ENCODE results near the gene ANKRD26. TPM values are rescaled to one million over a fixed set of nuclear protein-coding genes. Genes with fewer than 3 reads are reported as not detected.
"Not testable (repeated sequence)": the region's sequence is repeated elsewhere in the genome, so short reads cannot be mapped to it uniquely, and the experiment has no call there.

The ANKRD26 gene
- total and polyA plus RNA-seq, 4 donors = 2.6 to 15.8 (median 4.2) TPM

DNA sequence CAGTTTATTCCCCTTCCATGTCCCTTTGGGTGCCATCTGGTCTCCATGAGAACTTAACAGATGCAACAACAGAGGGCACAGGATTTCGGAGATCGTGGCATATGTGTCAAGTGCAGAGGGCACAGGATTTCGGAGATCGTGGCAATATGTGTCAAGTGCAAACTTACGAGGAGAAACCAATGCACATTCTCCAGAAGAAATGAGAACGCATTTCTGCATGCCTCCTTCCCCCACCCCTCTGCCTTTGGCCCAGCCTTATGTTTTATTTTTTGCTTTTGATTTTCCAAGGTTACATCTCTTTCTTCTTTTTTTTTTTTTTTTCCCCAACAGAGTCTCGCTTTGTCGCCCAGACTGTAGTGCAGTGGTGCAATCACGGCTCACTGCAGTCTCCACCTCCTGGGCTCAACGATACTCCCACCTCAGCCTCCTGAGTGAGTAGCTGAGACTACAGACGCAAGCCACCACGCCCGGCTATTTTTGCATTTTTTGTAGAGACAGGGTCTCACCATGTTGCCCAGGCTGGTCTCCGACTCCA lies 586 bp upstream of the ANKRD26 start:
- Histone ChIP-seq H3K4me3 (ENCODE audit: low read length in 2 of 2) (peak overlapping the region; percentile 44 to 66), H3K36me3 (ENCODE audit: control insufficient read depth in 1 of 2, insufficient read depth in 2 of 2, low read length in 1 of 2) (no peaks in the 10 kb centered on the region), H3K9me3 (ENCODE audit: control insufficient read depth, low read length) (no peaks in the 10 kb centered on the region), H3K4me1 (ENCODE audit: control insufficient read depth in 1 of 2, insufficient read depth in 2 of 2, low read length in 2 of 2) (no peaks in the 10 kb centered on the region), H3K27ac (ENCODE audit: low read depth in 1 of 2, low read length in 2 of 2) (peak overlapping the region in 1 of 2 donors; percentile 58), H3K27me3 (ENCODE audit: control insufficient read depth in 1 of 2, insufficient read depth in 2 of 2, low read length in 1 of 2) (no peaks in the 10 kb centered on the region)
- 38 to 39% methylated on average over 14 of the region's 14 CpGs for WGBS, 2 donors
- DNase-seq = no peak
- intact Hi-C loops (cut with DNase I) = no loop called here
- ATAC-seq (ENCODE audit: low FRiP score) = no peak

DNA sequence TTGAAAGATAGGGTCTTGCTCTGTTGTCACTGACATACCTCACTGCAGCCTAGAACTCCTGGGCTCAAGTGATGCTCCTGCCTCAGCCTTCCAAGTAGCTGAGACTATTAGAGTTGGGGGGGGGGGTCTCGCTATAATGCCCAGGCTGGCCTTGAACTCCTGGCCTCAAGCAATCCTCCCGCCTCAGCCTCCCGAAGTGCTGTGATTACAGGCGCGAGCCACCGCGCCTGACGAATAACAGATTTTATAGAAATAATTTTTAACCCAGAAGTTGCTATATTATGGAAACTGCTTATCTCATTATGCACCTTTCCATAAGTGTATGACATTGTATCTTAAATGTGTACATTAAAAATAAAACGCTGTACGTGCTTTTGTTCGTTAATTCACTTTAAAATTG lies 846 bp downstream of the ANKRD26 start:
- no peak for DNase-seq
- 48 to 52% methylated on average over 11 of the region's 11 CpGs for WGBS, 2 donors
- Histone ChIP-seq H3K27me3 (ENCODE audit: control insufficient read depth in 1 of 2, insufficient read depth in 2 of 2, low read length in 1 of 2) (no peaks in the 10 kb centered on the region), H3K27ac (ENCODE audit: low read depth in 1 of 2, low read length in 2 of 2) (no peak overlapping the region), H3K36me3 (ENCODE audit: control insufficient read depth in 1 of 2, insufficient read depth in 2 of 2, low read length in 1 of 2) (no peaks in the 10 kb centered on the region), H3K9me3 (ENCODE audit: control insufficient read depth, low read length) (no peaks in the 10 kb centered on the region), H3K4me3 (ENCODE audit: low read length in 2 of 2) (peak overlapping the region; percentile 73 to 78), H3K4me1 (ENCODE audit: control insufficient read depth in 1 of 2, insufficient read depth in 2 of 2, low read length in 2 of 2) (no peaks in the 10 kb centered on the region)
- intact Hi-C loops (cut with DNase I) = no loop called here
- no peak for ATAC-seq (ENCODE audit: low FRiP score)

DNA sequence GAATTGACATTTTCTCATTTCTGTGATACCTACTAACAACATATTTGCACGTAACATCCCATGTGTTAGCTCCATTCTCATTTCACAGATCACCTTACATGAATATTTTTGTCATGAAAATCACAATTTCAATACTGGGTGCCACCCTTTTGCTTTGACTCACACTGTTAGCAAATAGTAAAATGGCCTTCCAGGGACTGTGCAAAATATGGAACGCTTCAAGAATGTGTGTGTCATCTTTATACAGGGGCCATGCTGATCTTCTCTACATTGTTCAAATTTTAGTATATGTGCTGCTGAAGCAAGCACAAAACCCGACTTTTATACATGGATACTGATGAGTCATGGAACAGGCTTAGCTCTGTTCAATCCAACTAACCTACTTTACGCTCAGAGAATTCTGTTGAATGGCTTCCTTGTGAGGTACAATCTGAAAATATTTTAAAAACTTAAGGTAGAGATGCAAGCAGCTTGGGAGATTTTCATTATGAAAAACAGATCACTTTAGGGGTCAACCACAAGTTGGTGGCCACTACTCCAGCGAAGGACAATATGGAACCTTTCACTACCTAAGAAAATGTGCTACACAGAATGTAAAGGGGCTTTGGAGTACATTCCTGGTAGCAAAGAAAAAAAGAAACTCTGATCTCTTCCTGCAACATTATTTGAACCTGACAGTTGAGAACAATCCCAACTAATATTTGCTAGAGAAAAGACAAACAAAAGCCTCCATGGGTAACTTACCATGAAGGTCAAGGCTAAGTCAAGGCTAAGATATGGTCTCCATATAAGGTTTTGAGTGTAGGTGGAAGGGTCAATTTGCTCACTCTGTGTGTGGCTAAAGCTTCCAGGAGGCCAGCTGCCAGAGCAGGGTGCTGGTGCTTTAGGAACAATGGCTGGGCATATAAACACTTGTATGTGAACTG lies 11.9 kb downstream of the ANKRD26 start:
- H3K4me1 ChIP-seq (ENCODE audit: control insufficient read depth in 1 of 2, insufficient read depth in 2 of 2, low read length in 2 of 2) = no peaks in the 10 kb centered on the region
- WGBS, 2 donors = 87 to 94% methylated on average over 5 of the region's 5 CpGs
- peaks cover 0 to 1% of the 10 kb centered on the region in 2 donors for H3K36me3 ChIP-seq (ENCODE audit: control insufficient read depth in 1 of 2, insufficient read depth in 2 of 2, low read length in 1 of 2)
- DNase-seq = no peak
- H3K27me3 ChIP-seq (ENCODE audit: control insufficient read depth in 1 of 2, insufficient read depth in 2 of 2, low read length in 1 of 2) = no peaks in the 10 kb centered on the region
- H3K4me3 ChIP-seq (ENCODE audit: low read length in 2 of 2) = no peak overlapping the region
- intact Hi-C loops (cut with DNase I) = no loop called here
- ATAC-seq (ENCODE audit: low FRiP score) = no peak
- H3K9me3 ChIP-seq (ENCODE audit: control insufficient read depth, low read length) = no peaks in the 10 kb centered on the region
- H3K27ac ChIP-seq (ENCODE audit: low read depth in 1 of 2, low read length in 2 of 2) = no peak overlapping the region

DNA sequence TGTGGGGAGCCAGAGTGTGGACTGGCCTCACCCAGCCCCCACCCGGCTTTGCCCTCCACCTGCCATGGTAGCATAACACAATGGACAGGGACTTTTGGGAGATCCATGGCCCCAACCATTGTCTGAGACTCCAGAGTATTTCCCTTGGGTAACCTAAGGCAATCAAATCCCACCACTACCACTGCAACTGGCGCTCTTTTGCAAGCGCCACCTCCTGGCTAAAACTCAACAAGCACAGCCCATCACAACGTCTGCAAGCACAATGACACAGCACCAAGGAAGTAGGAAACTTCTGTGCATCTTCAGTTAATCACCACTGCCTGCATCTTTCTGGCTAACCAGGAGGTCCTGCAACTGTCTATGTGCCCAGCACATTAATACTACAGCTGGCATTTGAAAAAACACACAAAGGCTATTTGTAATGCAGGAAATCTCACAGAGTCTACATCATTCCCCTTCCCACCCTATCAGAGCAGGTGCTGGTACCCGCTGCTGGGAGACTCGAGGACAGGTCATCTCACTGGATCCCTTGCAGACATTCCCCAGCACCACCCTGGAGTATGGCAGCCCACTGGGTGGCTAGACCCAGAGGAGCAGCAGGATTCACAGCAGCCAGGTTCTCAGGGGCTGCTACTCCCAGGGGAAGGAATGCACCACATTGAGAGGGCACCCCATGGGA lies 27.7 kb downstream of the ANKRD26 start:
- 84 to 87% methylated on average over 6 of the region's 6 CpGs for WGBS, 2 donors
- peaks cover 0 to 3% of the 10 kb centered on the region in 2 donors for H3K36me3 ChIP-seq (ENCODE audit: control insufficient read depth in 1 of 2, insufficient read depth in 2 of 2, low read length in 1 of 2)

DNA sequence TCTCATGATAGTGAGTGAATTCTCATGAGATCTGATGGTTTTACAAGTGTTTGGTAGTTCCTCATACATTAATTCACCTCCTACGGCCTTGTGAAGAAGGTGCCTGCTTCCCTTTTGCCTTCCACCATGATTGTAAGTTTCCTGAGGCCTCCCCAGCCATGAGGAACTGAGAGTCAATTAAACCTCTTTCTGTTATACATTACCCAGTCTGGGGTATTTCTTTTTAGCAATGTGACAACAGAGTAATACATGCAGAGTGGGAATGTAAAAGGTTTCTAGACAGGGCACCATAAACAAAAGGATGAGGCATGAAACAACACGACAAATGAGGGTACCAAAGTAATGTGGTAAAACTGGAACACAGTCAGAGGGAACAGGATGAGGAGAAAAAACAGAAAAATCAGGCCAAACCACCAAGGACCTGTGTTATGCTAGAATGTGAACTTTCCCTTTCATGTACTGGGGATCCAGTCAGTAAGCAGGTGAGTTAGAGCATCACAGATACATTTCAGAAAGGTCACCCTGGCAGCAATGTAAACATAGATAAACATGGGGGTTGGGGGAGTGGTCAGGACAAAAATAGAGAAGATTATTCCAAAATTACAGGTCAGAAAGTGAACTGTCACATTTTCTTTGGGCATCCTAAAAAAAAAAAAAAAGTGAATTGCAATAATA lies 31.9 kb downstream of the ANKRD26 start:
- H3K36me3 ChIP-seq (ENCODE audit: control insufficient read depth in 1 of 2, insufficient read depth in 2 of 2, low read length in 1 of 2) = no peaks in the 10 kb centered on the region
- 96 to 98% methylated on average over 2 of the region's 2 CpGs for WGBS, 2 donors

More for the DNA sequence above, 27.7 kb downstream of the ANKRD26 start:
- no peak overlapping the region for H3K4me3 ChIP-seq (ENCODE audit: low read length in 2 of 2)
- intact Hi-C loops (cut with DNase I) = no loop called here
- H3K27me3 ChIP-seq (ENCODE audit: control insufficient read depth in 1 of 2, insufficient read depth in 2 of 2, low read length in 1 of 2) = no peaks in the 10 kb centered on the region
- DNase-seq (no peak), ATAC-seq (ENCODE audit: low FRiP score) (no peak)
- no peak overlapping the region for H3K27ac ChIP-seq (ENCODE audit: low read depth in 1 of 2, low read length in 2 of 2)
- no peaks in the 10 kb centered on the region for H3K4me1 ChIP-seq (ENCODE audit: control insufficient read depth in 1 of 2, insufficient read depth in 2 of 2, low read length in 2 of 2)
- H3K9me3 ChIP-seq (ENCODE audit: control insufficient read depth, low read length) = peaks cover 1% of the 10 kb centered on the region

DNA sequence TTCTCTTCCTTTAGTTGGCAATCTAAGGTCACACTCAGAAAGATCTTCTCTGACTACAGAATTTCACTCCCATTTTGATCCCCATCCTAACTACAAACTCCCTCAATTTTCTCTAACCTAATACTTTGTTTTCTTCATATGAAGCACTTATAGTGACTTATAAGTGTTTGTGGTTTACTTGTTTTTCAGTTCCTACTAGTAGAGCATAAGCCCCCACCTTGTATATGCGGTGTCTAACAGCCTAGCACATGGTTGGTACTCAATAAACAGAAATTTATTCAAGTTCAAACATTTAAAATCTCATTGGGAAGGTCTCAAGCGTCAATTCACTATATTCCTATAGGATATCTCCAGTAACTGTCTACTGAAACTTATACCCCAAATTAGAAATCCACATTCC lies 35.2 kb downstream of the ANKRD26 start:
- H3K4me1 ChIP-seq (ENCODE audit: control insufficient read depth in 1 of 2, insufficient read depth in 2 of 2, low read length in 2 of 2) = no peaks in the 10 kb centered on the region
- DNase-seq (no peak), ATAC-seq (ENCODE audit: low FRiP score) (no peak)
- H3K9me3 ChIP-seq (ENCODE audit: control insufficient read depth, low read length) = no peaks in the 10 kb centered on the region
- H3K27me3 ChIP-seq (ENCODE audit: control insufficient read depth in 1 of 2, insufficient read depth in 2 of 2, low read length in 1 of 2) = no peaks in the 10 kb centered on the region
- no peak overlapping the region for H3K27ac ChIP-seq (ENCODE audit: low read depth in 1 of 2, low read length in 2 of 2)
- H3K36me3 ChIP-seq (ENCODE audit: control insufficient read depth in 1 of 2, insufficient read depth in 2 of 2, low read length in 1 of 2) = peaks cover 0 to 3% of the 10 kb centered on the region in 2 donors
- intact Hi-C loops (cut with DNase I) = no loop called here
- H3K4me3 ChIP-seq (ENCODE audit: low read length in 2 of 2) = no peak overlapping the region
- WGBS, 2 donors = 88 to 97% methylated on average over 2 of the region's 2 CpGs

More for the DNA sequence above, 31.9 kb downstream of the ANKRD26 start:
- Histone ChIP-seq H3K27ac (ENCODE audit: low read depth in 1 of 2, low read length in 2 of 2) (no peak overlapping the region), H3K4me1 (ENCODE audit: control insufficient read depth in 1 of 2, insufficient read depth in 2 of 2, low read length in 2 of 2) (no peaks in the 10 kb centered on the region), H3K9me3 (ENCODE audit: control insufficient read depth, low read length) (no peaks in the 10 kb centered on the region), H3K4me3 (ENCODE audit: low read length in 2 of 2) (no peak overlapping the region), H3K27me3 (ENCODE audit: control insufficient read depth in 1 of 2, insufficient read depth in 2 of 2, low read length in 1 of 2) (no peaks in the 10 kb centered on the region)
- ATAC-seq (ENCODE audit: low FRiP score) (no peak), DNase-seq (no peak)
- intact Hi-C loops (cut with DNase I) = no loop called here

DNA sequence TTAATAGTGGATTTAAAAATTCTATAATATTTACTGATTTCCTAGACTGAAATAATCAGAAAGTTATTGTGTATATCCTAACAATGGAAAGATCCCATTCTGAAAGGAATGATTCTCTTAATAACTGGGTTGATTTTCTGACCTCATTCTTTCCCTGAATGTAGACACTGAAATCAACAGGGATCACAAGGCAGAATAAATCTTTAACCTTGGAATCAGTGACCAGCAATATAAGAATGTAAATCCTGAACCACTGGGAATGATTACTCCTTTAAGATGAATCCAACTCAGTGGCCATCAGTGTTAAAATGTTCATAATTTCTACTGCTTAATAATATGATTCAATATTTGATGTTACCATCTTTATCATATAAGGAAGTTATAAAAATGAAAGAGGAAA lies 47.6 kb downstream of the ANKRD26 start:
- intact Hi-C loops (cut with DNase I) = no loop called here
- ATAC-seq (ENCODE audit: low FRiP score) = no peak

DNA sequence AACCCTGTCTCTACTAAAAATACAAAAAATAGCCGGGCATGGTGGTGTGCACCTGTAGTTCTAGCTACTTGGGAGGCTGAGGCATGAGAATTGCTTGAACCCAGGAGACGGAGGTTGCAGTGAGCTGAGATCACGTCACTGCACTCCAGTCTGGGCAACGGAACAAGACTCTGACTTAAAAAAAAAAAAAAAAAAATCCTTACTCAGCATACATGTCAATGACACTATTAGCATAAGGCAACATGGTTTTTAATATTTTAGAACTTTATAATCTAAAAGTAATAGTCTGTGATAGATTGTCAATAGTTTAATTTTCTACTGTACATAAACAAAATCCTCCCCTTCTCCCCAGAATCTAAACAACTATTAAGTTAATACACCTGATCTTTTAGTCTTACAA lies 55.0 kb downstream of the ANKRD26 start:
- ATAC-seq (ENCODE audit: low FRiP score); intact Hi-C loops (cut with DNase I); H3K36me3 ChIP-seq (ENCODE audit: control insufficient read depth in 1 of 2, insufficient read depth in 2 of 2, low read length in 1 of 2): not testable (repeated sequence)

More for the DNA sequence above, 47.6 kb downstream of the ANKRD26 start:
- Histone ChIP-seq H3K4me3 (ENCODE audit: low read length in 2 of 2) (no peak overlapping the region), H3K9me3 (ENCODE audit: control insufficient read depth, low read length) (no peaks in the 10 kb centered on the region), H3K27me3 (ENCODE audit: control insufficient read depth in 1 of 2, insufficient read depth in 2 of 2, low read length in 1 of 2) (no peaks in the 10 kb centered on the region), H3K4me1 (ENCODE audit: control insufficient read depth in 1 of 2, insufficient read depth in 2 of 2, low read length in 2 of 2) (no peaks in the 10 kb centered on the region), H3K36me3 (ENCODE audit: control insufficient read depth in 1 of 2, insufficient read depth in 2 of 2, low read length in 1 of 2) (no peaks in the 10 kb centered on the region), H3K27ac (ENCODE audit: low read depth in 1 of 2, low read length in 2 of 2) (no peak overlapping the region)
- DNase-seq = no peak

More for the DNA sequence above, 55.0 kb downstream of the ANKRD26 start:
- not testable (repeated sequence) for DNase-seq; H3K27ac ChIP-seq (ENCODE audit: low read depth in 1 of 2, low read length in 2 of 2); H3K9me3 ChIP-seq (ENCODE audit: control insufficient read depth, low read length); H3K27me3 ChIP-seq (ENCODE audit: control insufficient read depth in 1 of 2, insufficient read depth in 2 of 2, low read length in 1 of 2); H3K4me1 ChIP-seq (ENCODE audit: control insufficient read depth in 1 of 2, insufficient read depth in 2 of 2, low read length in 2 of 2); H3K4me3 ChIP-seq (ENCODE audit: low read length in 2 of 2)
- 86 to 87% methylated on average over 4 of the region's 4 CpGs for WGBS, 2 donors

Data from aorta (tissue), 5 donors.